ENCODE measurements around the gene PITPNB. TPM values are rescaled to one million over a fixed set of nuclear protein-coding genes. Genes with fewer than 3 reads are reported as not detected.

The PITPNB gene
- total and polyA plus RNA-seq, 2 of the 13 experiments (the other 11 are each of a cell fraction or from before 2014, with no cell fraction given): 17.0 to 30.1 TPM

DNA sequence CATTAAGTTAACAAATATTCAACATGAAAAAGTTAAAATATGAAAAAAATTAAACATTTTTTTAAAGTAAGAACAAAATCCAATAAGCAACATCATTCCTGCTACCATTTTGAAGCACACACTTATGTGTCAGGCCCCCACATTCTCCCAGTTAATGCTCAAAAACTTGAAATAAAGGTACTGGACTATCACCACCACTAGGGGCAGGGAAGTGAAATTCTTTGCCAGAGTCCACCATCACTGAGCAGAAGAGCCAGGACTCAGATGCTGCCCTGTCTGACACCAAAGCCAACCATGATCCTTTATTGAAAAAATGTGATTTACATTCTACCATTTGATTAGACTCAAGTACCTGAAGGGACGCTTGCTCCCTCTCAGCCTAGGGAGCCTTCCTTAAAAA lies 39.1 kb downstream of the PITPNB start:
- intact Hi-C loops (cut with micrococcal nuclease; ENCODE audit: unreplicated experiment): loop anchor here (1.0 kb wide), 1 partner anchor 57 kb away; no protein-coding TSS in a partner anchor
- TF ChIP-seq TRIM24 (CRISPR knock-in tag; IDR thresholded peaks at IDR 0.05) (no peak), ZNF367 (CRISPR knock-in tag; IDR thresholded peaks at IDR 0.05; ENCODE audit: borderline replicate concordance) (no peak), U2AF1 (optimal IDR thresholded peaks at IDR 0.05; ENCODE audit: low read depth, low read length) (no peak), ZNF644 (CRISPR knock-in tag; IDR thresholded peaks at IDR 0.05; ENCODE audit: low read depth) (peak; percentile 37; the same call in 1 of the 2 replicates), NONO (IDR thresholded peaks at IDR 0.05) (no peak), NONO (CRISPR knock-in tag; conservative IDR thresholded peaks at IDR 0.05) (no peak), TEAD3 (CRISPR knock-in tag; optimal IDR thresholded peaks at IDR 0.05; ENCODE audit: borderline replicate concordance) (peak; percentile 27), PRPF4 (IDR thresholded peaks at IDR 0.05; ENCODE audit: low read depth, low read length, poor library complexity, severe bottlenecking) (no peak), NFE2L2 (IDR thresholded peaks at IDR 0.05; ENCODE audit: low read length) (no peak), IKZF4 (CRISPR knock-in tag; IDR thresholded peaks at IDR 0.05; ENCODE audit: borderline replicate concordance, low read depth, not compliant biosample characterization) (no peak), ASH2L (IDR thresholded peaks at IDR 0.05; ENCODE audit: insufficient read length, low read depth, low read length) (no peak)
- TF ChIP-seq, protein P1, sequence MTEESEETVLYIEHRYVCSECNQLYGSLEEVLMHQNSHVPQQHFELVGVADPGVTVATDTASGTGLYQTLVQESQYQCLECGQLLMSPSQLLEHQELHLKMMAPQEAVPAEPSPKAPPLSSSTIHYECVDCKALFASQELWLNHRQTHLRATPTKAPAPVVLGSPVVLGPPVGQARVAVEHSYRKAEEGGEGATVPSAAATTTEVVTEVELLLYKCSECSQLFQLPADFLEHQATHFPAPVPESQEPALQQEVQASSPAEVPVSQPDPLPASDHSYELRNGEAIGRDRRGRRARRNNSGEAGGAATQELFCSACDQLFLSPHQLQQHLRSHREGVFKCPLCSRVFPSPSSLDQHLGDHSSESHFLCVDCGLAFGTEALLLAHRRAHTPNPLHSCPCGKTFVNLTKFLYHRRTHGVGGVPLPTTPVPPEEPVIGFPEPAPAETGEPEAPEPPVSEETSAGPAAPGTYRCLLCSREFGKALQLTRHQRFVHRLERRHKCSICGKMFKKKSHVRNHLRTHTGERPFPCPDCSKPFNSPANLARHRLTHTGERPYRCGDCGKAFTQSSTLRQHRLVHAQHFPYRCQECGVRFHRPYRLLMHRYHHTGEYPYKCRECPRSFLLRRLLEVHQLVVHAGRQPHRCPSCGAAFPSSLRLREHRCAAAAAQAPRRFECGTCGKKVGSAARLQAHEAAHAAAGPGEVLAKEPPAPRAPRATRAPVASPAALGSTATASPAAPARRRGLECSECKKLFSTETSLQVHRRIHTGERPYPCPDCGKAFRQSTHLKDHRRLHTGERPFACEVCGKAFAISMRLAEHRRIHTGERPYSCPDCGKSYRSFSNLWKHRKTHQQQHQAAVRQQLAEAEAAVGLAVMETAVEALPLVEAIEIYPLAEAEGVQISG (CRISPR knock-in tag; IDR thresholded peaks at IDR 0.05): no peak
- TF ChIP-seq, protein P2, sequence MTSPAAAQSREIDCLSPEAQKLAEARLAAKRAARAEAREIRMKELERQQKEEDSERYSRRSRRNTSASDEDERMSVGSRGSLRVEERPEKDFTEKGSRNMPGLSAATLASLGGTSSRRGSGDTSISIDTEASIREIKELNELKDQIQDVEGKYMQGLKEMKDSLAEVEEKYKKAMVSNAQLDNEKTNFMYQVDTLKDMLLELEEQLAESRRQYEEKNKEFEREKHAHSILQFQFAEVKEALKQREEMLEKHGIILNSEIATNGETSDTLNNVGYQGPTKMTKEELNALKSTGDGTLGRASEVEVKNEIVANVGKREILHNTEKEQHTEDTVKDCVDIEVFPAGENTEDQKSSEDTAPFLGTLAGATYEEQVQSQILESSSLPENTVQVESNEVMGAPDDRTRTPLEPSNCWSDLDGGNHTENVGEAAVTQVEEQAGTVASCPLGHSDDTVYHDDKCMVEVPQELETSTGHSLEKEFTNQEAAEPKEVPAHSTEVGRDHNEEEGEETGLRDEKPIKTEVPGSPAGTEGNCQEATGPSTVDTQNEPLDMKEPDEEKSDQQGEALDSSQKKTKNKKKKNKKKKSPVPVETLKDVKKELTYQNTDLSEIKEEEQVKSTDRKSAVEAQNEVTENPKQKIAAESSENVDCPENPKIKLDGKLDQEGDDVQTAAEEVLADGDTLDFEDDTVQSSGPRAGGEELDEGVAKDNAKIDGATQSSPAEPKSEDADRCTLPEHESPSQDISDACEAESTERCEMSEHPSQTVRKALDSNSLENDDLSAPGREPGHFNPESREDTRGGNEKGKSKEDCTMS (CRISPR knock-in tag; conservative IDR thresholded peaks at IDR 0.05): no peak
- TF ChIP-seq, protein P3, sequence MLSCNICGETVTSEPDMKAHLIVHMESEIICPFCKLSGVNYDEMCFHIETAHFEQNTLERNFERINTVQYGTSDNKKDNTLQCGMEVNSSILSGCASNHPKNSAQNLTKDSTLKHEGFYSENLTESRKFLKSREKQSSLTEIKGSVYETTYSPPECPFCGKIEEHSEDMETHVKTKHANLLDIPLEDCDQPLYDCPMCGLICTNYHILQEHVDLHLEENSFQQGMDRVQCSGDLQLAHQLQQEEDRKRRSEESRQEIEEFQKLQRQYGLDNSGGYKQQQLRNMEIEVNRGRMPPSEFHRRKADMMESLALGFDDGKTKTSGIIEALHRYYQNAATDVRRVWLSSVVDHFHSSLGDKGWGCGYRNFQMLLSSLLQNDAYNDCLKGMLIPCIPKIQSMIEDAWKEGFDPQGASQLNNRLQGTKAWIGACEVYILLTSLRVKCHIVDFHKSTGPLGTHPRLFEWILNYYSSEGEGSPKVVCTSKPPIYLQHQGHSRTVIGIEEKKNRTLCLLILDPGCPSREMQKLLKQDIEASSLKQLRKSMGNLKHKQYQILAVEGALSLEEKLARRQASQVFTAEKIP (CRISPR knock-in tag; IDR thresholded peaks at IDR 0.05; ENCODE audit: borderline replicate concordance): no peak
- TF ChIP-seq, protein P4, sequence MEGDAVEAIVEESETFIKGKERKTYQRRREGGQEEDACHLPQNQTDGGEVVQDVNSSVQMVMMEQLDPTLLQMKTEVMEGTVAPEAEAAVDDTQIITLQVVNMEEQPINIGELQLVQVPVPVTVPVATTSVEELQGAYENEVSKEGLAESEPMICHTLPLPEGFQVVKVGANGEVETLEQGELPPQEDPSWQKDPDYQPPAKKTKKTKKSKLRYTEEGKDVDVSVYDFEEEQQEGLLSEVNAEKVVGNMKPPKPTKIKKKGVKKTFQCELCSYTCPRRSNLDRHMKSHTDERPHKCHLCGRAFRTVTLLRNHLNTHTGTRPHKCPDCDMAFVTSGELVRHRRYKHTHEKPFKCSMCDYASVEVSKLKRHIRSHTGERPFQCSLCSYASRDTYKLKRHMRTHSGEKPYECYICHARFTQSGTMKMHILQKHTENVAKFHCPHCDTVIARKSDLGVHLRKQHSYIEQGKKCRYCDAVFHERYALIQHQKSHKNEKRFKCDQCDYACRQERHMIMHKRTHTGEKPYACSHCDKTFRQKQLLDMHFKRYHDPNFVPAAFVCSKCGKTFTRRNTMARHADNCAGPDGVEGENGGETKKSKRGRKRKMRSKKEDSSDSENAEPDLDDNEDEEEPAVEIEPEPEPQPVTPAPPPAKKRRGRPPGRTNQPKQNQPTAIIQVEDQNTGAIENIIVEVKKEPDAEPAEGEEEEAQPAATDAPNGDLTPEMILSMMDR (CRISPR knock-in tag; IDR thresholded peaks at IDR 0.05): peak; percentile 50

More for the DNA sequence above, 39.1 kb downstream of the PITPNB start:
- ChIA-PET CTCF (ENCODE audit: low intra/inter-chr PET ratio, low total read pairs) (interaction anchor here (1.4 to 2.9 kb wide), 3 partner anchors 57 to 1123 kb away, joined by 4 to 27 read pairs (median 8); no protein-coding TSS in a partner anchor), POLR2A (interaction anchor here (1.2 kb wide), 1 partner anchor 9 kb away, joined by 3 read pairs; no protein-coding TSS in a partner anchor)
- no peaks in the 10 kb centered on the region for H3K27me3 ChIP-seq (ENCODE audit: control insufficient read depth in 1 of 2, insufficient read depth in 2 of 2, low read length in 2 of 2)
- in situ Hi-C loops (cut with HindIII; ENCODE audit: extremely low pct_ligation_motif_present, low pct_unique_long_range_greater_than_20kb): no loop called here
- no peak overlapping the region for H2AFZ ChIP-seq (ENCODE audit: low read length)
- WGBS (ENCODE audit: low lambda C conversion rate): 100% methylated on average over 1 of the region's 1 CpG
- no peaks in the 10 kb centered on the region for H3K9me3 ChIP-seq (ENCODE audit: low read length)
- H3K4me2 ChIP-seq (ENCODE audit: low read depth, low read length): no peak overlapping the region
- no peaks in the 10 kb centered on the region; the same call in 1 of the 2 replicates for H4K20me1 ChIP-seq (ENCODE audit: insufficient read depth, low read length)
- ATAC-seq: peak; percentile 93
- BruUV-seq (replicated peaks): no TSS peak
- H3K36me3 ChIP-seq (replicated peaks in 1 of 2; ENCODE audit: control insufficient read depth in 1 of 2, insufficient read depth in 2 of 2, low read length in 2 of 2): peaks cover 3 to 36% of the 10 kb centered on the region in 2 experiments; a peak in 4 of 5 replicates
- H3K4me3 ChIP-seq (replicated peaks in 1 of 3; ENCODE audit: insufficient read depth in 1 of 3, low read depth in 2 of 3, low read length in 3 of 3): no peak overlapping the region
- peaks cover 28% of the 10 kb centered on the region for H3K79me2 ChIP-seq (ENCODE audit: insufficient read depth, low read length)
- no peak overlapping the region for H3K9ac ChIP-seq (ENCODE audit: insufficient read depth, low read depth, low read length)
- FAIRE-seq: peak; percentile 74
- H3K4me1 ChIP-seq (ENCODE audit: insufficient read depth, low read length): peaks cover 40% of the 10 kb centered on the region
- no peak overlapping the region for H3K27ac ChIP-seq (ENCODE audit: extremely low read length, insufficient read depth, low read length)
- DNase-seq (ENCODE audit: low spot score): peak; percentile 56
